GM19351 (cell line): ENCODE data around the gene RAD51B.

Experiments
- ATAC-seq: cut with Tn5 transposase; IDR thresholded peaks from one replicate; pipeline ENCODE4 v1.9.1; 2021; ENCODE audit warnings: mild to moderate bottlenecking, moderate library complexity; ENCODE audit not compliant: unreplicated experiment

Gene RAD51B

DNA sequence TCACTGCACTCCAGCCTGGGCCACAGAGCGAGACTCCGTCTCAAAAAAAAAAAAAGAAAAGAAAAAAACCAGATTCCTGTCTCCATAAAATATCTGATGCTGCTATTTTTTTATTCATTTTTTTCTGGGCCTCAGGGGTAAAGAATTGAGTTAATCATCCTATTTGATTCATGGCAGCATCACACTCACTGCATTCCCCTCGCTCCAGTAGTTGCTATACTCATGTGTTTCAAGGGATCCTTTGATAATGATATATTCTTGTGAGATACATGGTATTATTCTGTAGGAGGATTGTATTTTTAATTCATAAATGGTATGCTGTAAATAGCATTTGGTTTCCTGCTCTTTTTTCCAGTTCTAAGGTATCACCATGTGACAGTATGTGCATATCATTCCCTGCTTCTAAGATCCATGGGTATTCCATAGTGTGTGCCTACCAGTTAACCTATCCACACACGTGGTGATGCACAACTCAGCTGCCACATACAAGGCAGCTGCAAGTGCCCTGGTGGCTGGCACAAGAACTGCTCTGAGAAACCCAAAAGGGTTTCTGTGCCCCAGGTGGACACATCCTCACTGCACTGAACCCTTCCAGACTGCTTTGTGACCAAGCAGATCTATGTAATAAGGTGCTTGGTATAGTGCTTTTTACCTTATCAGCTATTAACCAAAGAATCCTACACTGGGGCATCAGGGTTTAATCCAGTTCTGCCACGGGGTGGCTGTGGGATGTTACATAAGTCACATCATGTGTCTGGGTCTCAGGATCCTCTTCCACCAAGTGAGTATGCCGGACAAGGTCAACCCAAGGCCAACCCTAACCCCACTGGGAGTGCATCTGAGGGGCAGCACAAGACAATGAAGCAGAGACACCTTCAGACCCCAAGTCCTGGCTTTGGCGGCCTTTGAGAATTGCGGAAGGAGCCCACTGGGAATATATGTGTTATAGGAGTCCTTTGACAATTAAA, 898.7 kb downstream of the RAD51B start:
- ATAC-seq = no peak

- no peak for ATAC-seq
Observed at GRCh38 chr14:68719634-68720384, 900.2 kb downstream of the RAD51B start.

DNA sequence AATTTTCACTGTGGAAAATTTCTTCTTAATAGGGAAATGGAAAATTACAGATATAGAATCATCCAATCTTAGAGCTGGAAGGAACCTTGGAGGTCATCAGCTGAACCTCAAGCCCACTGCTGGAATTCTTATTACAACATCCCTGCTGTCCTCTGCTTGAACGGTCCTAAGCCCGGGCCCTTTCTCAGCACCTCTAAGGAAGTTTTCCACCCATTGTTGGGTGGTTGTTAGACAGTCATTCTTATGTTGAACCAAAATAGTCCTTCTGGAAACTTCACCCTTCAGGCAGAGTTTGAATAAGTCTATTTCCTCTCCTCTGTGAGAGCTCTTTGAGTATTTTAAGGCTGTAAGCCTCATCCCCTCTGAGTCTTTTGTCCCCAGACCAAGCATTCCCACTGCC, 902.6 kb downstream of the RAD51B start:
- ATAC-seq = no peak

DNA sequence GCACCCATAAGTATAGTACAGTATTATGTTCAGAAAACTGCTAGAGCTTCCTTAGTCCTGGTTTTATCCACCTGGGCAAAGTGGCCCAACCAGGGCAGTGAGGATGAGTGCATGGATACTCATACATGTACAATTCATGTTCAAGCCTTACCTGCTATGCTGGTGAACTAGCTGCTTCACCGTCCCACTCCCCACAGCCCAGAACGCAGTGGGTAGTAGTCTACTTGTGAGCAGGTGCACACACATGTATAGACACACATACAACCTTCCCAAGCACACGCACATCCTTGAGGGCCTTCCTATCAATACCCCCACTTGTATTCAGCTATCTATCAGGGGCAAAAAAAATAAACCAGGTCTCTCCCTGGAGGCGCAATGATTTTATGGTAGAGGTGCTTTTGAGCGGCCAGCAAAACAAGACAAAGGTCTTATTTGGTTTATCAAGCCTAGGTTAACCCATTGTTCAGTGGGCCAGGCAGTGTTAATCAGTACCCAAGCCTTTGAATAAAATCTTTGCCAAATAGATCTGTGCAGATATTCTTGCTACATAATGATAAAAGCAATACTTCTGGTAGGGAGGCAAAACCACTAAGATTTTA, 903.5 kb downstream of the RAD51B start:
- ATAC-seq = no peak

- no peak for ATAC-seq
Observed at GRCh38 chr14:68723808-68724268, 904.3 kb downstream of the RAD51B start.

- no peak for ATAC-seq
Observed at GRCh38 chr14:68724914-68725313, 905.3 kb downstream of the RAD51B start.

GRCh38 chr14:68726093-68726695, 906.6 kb downstream of the RAD51B start:
- no peak for ATAC-seq

- no peak for ATAC-seq
Observed at GRCh38 chr14:68727315-68728047, 907.9 kb downstream of the RAD51B start.

GRCh38 chr14:68728342-68729106, 908.9 kb downstream of the RAD51B start:
- ATAC-seq = no peak

GRCh38 chr14:68729556-68729955, 910.0 kb downstream of the RAD51B start:
- no peak for ATAC-seq

DNA sequence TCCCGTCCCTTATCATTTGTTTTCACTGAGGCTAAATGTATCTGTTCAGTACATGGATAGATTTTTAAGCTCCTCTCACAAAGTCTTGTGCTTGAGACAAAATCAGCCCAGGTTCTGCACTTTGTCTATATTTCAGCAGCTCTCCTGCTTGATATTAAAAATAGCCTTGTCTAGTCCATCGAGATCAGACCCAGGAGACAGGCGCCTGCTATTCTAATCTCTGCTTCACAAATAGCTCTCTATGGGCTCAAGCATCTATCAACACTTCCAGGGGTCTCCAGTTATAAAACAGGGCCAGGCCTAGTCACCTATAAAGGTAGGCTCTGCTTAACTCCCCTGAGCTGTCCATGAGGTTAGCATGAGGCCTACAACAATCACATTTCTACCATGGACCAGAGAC, 910.8 kb downstream of the RAD51B start:
- no peak for ATAC-seq

- no peak for ATAC-seq
Observed at GRCh38 chr14:68730811-68731425, 911.3 kb downstream of the RAD51B start.

DNA sequence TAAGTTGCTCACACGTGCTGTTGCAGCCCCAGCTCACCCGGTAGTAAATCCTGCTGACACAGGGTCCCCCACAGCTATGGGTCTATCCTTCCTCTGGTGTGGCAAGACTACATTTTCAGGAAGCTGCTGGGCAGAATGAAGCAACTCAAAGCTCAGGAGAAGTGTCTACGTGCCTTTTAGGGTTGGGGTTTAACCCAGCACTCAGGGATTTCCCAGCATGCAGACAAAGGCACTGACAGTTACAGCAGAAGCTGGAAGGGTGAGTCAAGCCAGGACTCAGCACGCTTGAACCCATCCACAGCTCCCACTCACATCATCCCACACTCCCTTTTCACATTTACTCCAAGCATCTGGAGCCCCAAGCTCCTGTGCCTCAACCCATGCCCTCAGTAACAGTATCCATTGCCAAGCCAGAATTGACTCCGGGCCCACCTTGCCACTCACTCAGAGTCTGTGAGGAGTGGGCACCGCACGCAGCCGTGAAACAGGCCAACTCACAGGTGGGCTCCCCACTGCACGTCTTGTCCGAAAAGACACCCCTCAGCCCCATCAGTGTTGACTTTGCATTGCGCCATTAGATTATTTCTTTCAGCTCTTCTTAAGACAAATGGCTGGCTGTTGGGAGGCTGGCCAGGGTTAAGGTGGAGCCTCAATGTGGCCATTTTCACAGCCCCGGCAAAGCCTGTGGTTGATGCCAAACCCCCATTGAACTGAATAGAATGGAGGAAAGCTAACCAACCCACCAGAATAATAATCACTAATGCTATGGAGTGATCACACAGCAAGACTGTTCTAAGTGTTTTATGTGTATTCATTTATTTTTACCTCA, 913.7 kb downstream of the RAD51B start:
- ATAC-seq = no peak

DNA sequence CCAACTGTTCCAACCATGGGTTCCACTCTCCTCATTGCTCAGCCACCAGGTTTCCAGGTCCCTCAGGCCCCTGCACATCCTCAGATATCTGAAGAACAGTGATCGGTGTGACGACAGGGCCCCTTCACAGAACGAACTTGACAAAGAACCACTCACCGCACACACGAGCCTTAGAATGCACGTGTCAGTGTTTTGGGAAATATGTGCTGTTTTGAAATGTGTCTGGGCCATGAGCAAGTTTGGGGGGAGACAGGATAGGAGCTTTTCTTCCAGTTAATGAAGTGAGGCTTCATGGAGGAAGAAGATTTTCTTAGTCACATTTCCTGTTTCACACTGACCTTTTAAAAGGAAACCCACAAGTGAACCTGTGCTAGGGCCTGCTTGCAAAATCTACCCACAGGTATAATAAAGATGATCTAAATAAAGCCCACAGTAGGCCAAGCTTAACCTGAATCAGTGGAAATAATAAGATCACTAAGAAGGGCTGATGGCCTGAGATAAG, 914.7 kb downstream of the RAD51B start:
- ATAC-seq = peak; percentile 67

GRCh38 chr14:68735856-68736255, 916.3 kb downstream of the RAD51B start:
- no peak for ATAC-seq

DNA sequence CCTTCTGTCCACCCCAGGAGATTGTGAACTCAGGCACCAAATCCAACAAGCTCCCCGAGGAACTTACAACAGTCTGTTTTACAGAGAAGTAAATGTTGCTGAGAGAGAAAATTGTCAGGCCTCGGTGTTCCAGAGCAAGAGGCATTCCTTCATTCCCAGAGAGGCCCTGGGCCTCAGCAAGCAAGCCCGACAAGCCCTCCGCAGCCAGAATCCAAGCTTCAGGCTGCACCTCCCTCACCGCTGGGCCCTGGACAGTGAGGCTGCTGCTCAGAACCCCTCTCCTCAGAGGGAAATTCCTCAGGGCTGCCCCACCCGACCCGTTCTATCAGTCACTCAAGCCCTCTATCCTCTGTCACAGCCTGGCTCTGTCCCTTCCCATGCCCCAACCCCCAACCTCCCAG, 916.9 kb downstream of the RAD51B start:
- ATAC-seq = no peak

- no peak for ATAC-seq
Observed at GRCh38 chr14:68737086-68737485, 917.5 kb downstream of the RAD51B start.

DNA sequence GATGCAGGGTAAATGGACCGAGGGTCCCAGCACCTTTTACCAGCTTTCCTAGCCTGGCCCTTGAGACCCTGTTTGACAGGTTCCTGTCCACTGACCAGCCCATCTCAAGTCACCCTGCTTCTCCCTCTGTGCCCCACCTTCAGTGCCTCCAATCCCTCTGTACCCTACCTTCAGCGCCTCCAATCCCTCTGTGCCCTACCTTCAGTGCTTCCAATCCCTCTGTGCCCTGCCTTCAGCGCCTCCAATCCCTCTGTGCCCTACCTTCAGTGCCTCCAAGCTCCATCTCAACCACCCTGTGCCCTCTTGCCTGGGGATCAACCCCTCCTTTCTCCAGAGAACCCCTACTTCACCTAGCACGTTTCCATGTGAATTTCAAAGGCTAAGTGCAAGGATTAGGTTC, 919.0 kb downstream of the RAD51B start:
- no peak for ATAC-seq
